Activated CD4-positive, alpha-beta T cell treated with anti-CD3 and anti-CD28 coated beads, Interleukin-2, amount 10 ng/mL, durations not matched to agents 24 days and 14 days (primary cell): ENCODE results near the gene METTL22. TPM values are rescaled to one million over a fixed set of nuclear protein-coding genes. Genes with fewer than 3 reads are reported as not detected.

Experiments
- DNase-seq: peaks from one replicate; pipeline ENCODE4 v3.0.0; 2022
- H3K27ac Mint-ChIP-seq: one replicate; pipeline ENCODE4 v1.8.0; 2022; ENCODE audit warnings: mild to moderate bottlenecking, mixed read lengths
- H3K27me3 Mint-ChIP-seq: one replicate; pipeline ENCODE4 v1.8.0; 2022; ENCODE audit warnings: mixed read lengths
- H3K36me3 Mint-ChIP-seq: one replicate; pipeline ENCODE4 v1.8.0; 2022; ENCODE audit warnings: low read depth, mild to moderate bottlenecking, mixed read lengths
- H3K4me1 Mint-ChIP-seq: one replicate; pipeline ENCODE4 v1.8.0; 2021; ENCODE audit warnings: mixed read lengths
- H3K4me3 Mint-ChIP-seq: one replicate; pipeline ENCODE4 v1.8.0; 2022; ENCODE audit warnings: mild to moderate bottlenecking, moderate library complexity, mixed read lengths
- H3K9me3 Mint-ChIP-seq: one replicate; pipeline ENCODE4 v1.8.0; 2021; ENCODE audit warnings: mixed read lengths
- intact Hi-C: fragments of 100-400 bp; cut with micrococcal nuclease; formaldehyde crosslinking; loops from one replicate; pipeline ENCODE4 v1.15.1; 2023
- total RNA-seq: library from RNA; stranded (reverse); gene quantifications from 2 replicates; pipeline ENCODE4 v1.2.3, GENCODE V29; 2022

Gene METTL22
- total RNA-seq, 1 donor from 2014 or later = 38.4 TPM

GRCh38 chr16:8674413-8675022 lies 53.0 kb downstream of the METTL22 start, which contains the start of gene ABAT:
Gene ABAT, plus strand, starts transcription at chr16:8674617. Its CDS starts 61,123 bp downstream, at chr16:8735740.
- no peaks in the 10 kb centered on the region for H3K27me3 Mint-ChIP-seq
- H3K4me3 Mint-ChIP-seq = peak within 1 kb of the TSS; percentile 88
- peaks cover 15% of the 10 kb centered on the region for H3K4me1 Mint-ChIP-seq
- peak; percentile 97 for DNase-seq
- no peaks in the 10 kb centered on the region for H3K36me3 Mint-ChIP-seq
- intact Hi-C loops = loop anchor here (1.0 to 5.0 kb wide), 4 partner anchors 52 to 288 kb away; partner anchors contain the start of genes CARHSP1, METTL22, PMM2 and TMEM186
- no peaks in the 10 kb centered on the region for H3K9me3 Mint-ChIP-seq
- peak within 1 kb of the TSS; percentile 91 for H3K27ac Mint-ChIP-seq

- H3K27me3 Mint-ChIP-seq = no peaks in the 10 kb centered on the region
- peak overlapping the region; percentile 91 for H3K27ac Mint-ChIP-seq
- H3K4me1 Mint-ChIP-seq = peaks cover 15% of the 10 kb centered on the region
- peak overlapping the region; percentile 88 for H3K4me3 Mint-ChIP-seq
- no peaks in the 10 kb centered on the region for H3K9me3 Mint-ChIP-seq
- DNase-seq = peak; percentile 80
- intact Hi-C loops = loop anchor here (2.0 to 5.0 kb wide), 2 partner anchors 53 to 193 kb away; partner anchors contain the start of genes CARHSP1 and METTL22
- H3K36me3 Mint-ChIP-seq = peaks cover 2% of the 10 kb centered on the region
Measured at GRCh38 chr16:8675183-8676159, 54.0 kb downstream of the METTL22 start.

GRCh38 chr16:8676160-8676547 lies 54.7 kb downstream of the METTL22 start:
- no peaks in the 10 kb centered on the region for H3K27me3 Mint-ChIP-seq
- peaks cover 15% of the 10 kb centered on the region for H3K4me1 Mint-ChIP-seq
- intact Hi-C loops = loop anchor here (5.0 kb wide), 1 partner anchor 54 kb away; the partner anchor contains the start of gene METTL22
- no peak for DNase-seq
- no peaks in the 10 kb centered on the region for H3K9me3 Mint-ChIP-seq
- peak overlapping the region; percentile 88 for H3K4me3 Mint-ChIP-seq
- H3K36me3 Mint-ChIP-seq = peaks cover 2% of the 10 kb centered on the region
- H3K27ac Mint-ChIP-seq = no peak overlapping the region

DNA sequence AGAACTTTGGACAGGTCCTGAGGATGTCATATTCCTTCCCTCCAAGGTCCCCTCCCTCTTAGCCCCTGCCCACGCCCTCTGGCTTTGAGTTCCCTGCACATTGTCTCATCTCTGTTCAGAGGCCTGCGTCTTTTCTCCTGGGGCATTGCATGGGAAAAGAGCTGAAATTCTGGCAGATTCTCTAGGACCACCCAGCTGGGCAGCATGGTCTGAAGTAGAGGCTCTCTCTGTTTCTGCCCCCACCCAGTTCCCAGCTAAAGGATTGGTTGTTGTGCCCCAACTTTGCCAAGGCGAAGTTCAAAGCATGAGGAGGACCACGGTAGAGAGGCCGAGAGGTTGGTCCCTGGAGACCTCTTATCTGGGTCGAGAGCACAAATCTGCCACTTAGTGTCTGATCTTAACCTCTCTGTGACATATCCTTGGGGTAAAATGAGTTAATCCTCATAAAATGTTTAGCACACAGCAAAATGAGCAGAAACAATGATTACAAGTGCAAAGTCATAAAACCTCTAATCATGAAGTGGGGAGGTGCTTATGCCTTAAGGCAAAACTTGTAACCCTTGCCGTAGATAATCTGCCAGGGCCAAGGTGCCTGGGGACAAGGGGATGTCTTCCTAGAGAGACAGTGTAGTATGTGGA lies 55.4 kb downstream of the METTL22 start:
- Mint-ChIP-seq H3K27me3 (no peaks in the 10 kb centered on the region), H3K4me3 (no peak overlapping the region), H3K36me3 (peaks cover 2% of the 10 kb centered on the region), H3K9me3 (no peaks in the 10 kb centered on the region), H3K4me1 (peaks cover 15% of the 10 kb centered on the region), H3K27ac (no peak overlapping the region)
- intact Hi-C loops = loop anchor here (5.0 kb wide), 1 partner anchor 55 kb away; the partner anchor contains the start of gene METTL22
- no peak for DNase-seq

DNA sequence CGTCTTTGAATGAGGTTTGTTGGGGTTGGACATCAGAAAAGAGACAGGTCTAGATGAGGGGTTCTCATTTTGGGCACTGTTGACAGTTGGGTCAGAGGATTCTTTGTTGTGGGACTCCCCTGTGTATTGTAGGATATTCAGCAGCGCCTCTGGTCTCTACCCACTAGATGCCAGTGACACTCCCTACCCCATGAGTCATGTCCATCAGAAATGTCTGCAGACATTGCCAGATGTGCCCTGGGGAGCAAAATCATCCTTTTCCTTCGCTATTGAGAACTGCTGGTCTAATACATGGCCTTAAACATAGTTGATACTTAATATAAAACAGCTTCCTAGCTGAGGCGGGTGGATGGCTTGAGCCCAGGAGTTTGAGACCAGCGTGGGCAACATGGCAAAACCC lies 56.0 kb downstream of the METTL22 start:
- H3K4me1 Mint-ChIP-seq = peaks cover 15% of the 10 kb centered on the region
- no peak overlapping the region for H3K27ac Mint-ChIP-seq
- H3K9me3 Mint-ChIP-seq = no peaks in the 10 kb centered on the region
- peaks cover 2% of the 10 kb centered on the region for H3K36me3 Mint-ChIP-seq
- no peak for DNase-seq
- no peaks in the 10 kb centered on the region for H3K27me3 Mint-ChIP-seq
- no peak overlapping the region for H3K4me3 Mint-ChIP-seq
- intact Hi-C loops = loop anchor here (5.0 kb wide), 1 partner anchor 55 kb away; the partner anchor contains the start of gene METTL22

DNA sequence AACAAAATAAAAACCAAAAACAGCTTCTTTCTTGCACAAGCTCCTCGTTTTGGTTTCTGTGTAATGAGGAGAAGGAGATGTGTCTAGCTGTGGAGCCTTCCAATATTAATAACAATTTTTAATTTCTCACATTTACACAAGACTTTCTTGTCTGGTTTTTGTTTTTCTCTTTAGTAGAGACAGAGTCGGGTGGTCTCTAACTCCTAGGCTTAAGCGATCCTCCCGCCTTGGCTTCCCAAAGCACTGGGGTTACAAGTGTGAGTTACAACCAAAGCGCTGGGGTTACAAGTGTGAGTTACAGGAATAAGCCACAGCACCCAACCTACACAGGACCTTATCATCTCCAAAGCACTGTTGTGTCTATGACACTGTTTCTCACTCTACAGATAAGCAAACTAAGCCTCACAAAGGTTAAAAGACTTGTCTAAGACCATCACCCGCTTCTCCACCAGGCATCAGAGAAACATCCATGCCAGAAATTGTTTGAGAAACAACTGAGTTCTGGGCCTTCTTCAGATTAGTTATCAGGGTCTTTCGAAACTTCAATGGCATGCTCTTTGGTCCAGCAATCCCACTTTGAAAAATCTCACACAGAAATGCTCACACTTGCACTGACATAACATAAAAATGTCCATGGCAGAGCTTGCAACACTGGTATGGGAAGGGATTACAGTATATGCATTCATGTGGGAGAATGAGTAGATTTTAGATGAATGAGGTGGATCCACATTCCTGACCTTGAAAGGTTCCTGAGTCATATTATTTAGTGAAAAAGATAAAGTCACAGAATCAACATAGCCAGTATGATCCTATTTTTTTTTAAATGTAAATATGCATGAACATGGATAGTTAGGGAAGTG lies 56.8 kb downstream of the METTL22 start:
- H3K9me3 Mint-ChIP-seq = no peaks in the 10 kb centered on the region
- no peak for DNase-seq
- H3K4me3 Mint-ChIP-seq = no peak overlapping the region
- H3K27ac Mint-ChIP-seq = no peak overlapping the region
- peaks cover 15% of the 10 kb centered on the region for H3K4me1 Mint-ChIP-seq
- no peaks in the 10 kb centered on the region for H3K27me3 Mint-ChIP-seq
- H3K36me3 Mint-ChIP-seq = peaks cover 2% of the 10 kb centered on the region
- intact Hi-C loops = loop anchor here (5.0 kb wide), 1 partner anchor 56 kb away; the partner anchor contains the start of gene METTL22

DNA sequence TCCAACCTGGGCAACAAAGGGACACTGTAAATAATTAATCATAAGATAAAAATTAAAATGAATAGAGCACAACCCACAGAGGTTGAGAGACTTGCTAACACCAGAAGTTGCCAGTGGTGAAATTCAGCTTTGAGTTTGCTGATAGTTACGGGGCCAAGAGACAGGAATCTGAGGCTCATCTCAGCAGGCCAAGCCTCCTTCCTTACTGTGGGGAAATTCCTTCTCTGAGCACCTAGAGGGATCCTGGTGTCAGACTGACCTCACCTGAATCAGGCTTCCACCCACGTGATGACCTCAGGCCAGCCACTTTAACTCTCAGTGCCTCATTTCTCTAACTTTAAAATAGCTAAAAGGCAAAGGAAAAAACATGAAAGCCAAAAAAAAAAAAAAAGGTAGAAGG lies 57.7 kb downstream of the METTL22 start:
- H3K27ac Mint-ChIP-seq = no peak overlapping the region
- peaks cover 13% of the 10 kb centered on the region for H3K4me1 Mint-ChIP-seq
- H3K4me3 Mint-ChIP-seq = no peak overlapping the region
- intact Hi-C loops = loop anchor here (5.0 kb wide), 1 partner anchor 57 kb away; the partner anchor contains the start of gene METTL22
- H3K27me3 Mint-ChIP-seq = no peaks in the 10 kb centered on the region
- no peak for DNase-seq
- peaks cover 2% of the 10 kb centered on the region for H3K36me3 Mint-ChIP-seq
- H3K9me3 Mint-ChIP-seq = no peaks in the 10 kb centered on the region

GRCh38 chr16:8682551-8683259 lies 61.2 kb downstream of the METTL22 start:
- peaks cover 4% of the 10 kb centered on the region for H3K36me3 Mint-ChIP-seq
- no peaks in the 10 kb centered on the region for H3K4me1 Mint-ChIP-seq
- no peaks in the 10 kb centered on the region for H3K9me3 Mint-ChIP-seq
- DNase-seq = no peak
- no peak overlapping the region for H3K4me3 Mint-ChIP-seq
- intact Hi-C loops = no loop called here
- no peak overlapping the region for H3K27ac Mint-ChIP-seq
- H3K27me3 Mint-ChIP-seq = no peaks in the 10 kb centered on the region

DNA sequence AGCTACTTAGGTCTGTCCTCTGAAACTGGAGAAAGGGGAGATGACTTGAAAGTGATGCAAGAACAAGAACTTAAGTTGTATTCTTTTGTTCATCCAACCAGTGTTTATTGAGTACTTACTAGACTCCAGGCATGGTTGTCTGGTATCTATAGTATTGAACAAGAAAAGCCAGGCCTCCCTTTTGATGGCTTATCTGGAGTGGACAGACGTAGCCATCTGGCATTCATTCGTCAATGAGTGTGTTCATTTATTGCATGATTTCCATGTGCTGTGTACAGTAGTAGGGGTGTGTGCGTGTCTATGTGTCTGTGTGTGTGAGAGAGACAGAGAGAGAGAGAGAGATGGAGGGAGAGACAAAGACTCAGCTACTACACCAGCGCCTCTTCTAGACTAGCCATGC lies 62.1 kb downstream of the METTL22 start:
- Mint-ChIP-seq H3K27ac (no peak overlapping the region), H3K4me1 (no peaks in the 10 kb centered on the region), H3K36me3 (peaks cover 4% of the 10 kb centered on the region), H3K4me3 (no peak overlapping the region), H3K9me3 (peaks cover 4% of the 10 kb centered on the region), H3K27me3 (no peaks in the 10 kb centered on the region)
- intact Hi-C loops = no loop called here
- DNase-seq = no peak

GRCh38 chr16:8685617-8686016 lies 64.1 kb downstream of the METTL22 start:
- DNase-seq = no peak
- peaks cover 15% of the 10 kb centered on the region for H3K9me3 Mint-ChIP-seq
- intact Hi-C loops = no loop called here
- H3K27ac Mint-ChIP-seq = no peak overlapping the region
- no peak overlapping the region for H3K4me3 Mint-ChIP-seq
- H3K4me1 Mint-ChIP-seq = no peaks in the 10 kb centered on the region
- peaks cover 8% of the 10 kb centered on the region for H3K36me3 Mint-ChIP-seq
- no peaks in the 10 kb centered on the region for H3K27me3 Mint-ChIP-seq

- peaks cover 17% of the 10 kb centered on the region for H3K9me3 Mint-ChIP-seq
- H3K4me3 Mint-ChIP-seq = no peak overlapping the region
- DNase-seq = no peak
- no peaks in the 10 kb centered on the region for H3K4me1 Mint-ChIP-seq
- intact Hi-C loops = no loop called here
- peaks cover 8% of the 10 kb centered on the region for H3K36me3 Mint-ChIP-seq
- no peak overlapping the region for H3K27ac Mint-ChIP-seq
- H3K27me3 Mint-ChIP-seq = no peaks in the 10 kb centered on the region
Measured at GRCh38 chr16:8686031-8686621, 64.6 kb downstream of the METTL22 start.

- Mint-ChIP-seq H3K36me3 (peaks cover 10% of the 10 kb centered on the region), H3K4me3 (no peak overlapping the region), H3K27ac (no peak overlapping the region), H3K4me1 (no peaks in the 10 kb centered on the region), H3K9me3 (peaks cover 17% of the 10 kb centered on the region), H3K27me3 (no peaks in the 10 kb centered on the region)
- intact Hi-C loops = no loop called here
- DNase-seq = no peak
Measured at GRCh38 chr16:8686879-8687278, 65.4 kb downstream of the METTL22 start.
